Adrenal gland (tissue), 12 donors: ENCODE results near the gene SF3B3. TPM values are rescaled to one million over a fixed set of nuclear protein-coding genes. Genes with fewer than 3 reads are reported as not detected.
A peak's percentile ranks its signal among the peaks of the same experiment; 100 is the strongest.

Source experiments
- DNase-seq, 7 donors: peaks; one replicate each; pipeline ENCODE4 v3.0.0-alpha.2; 2019 to 2020
- H3K27ac ChIP-seq, 5 donors: fragments of 200-600 bp; sonication (generic) in 4 of 5; 1 replicate in 3 of 5; 2 replicates in 2 of 5; pipeline versions ENCODE4 v1.5.1 to v1.8.0; 2016 to 2020; ENCODE audit warnings: mild to moderate bottlenecking in 1 of 5
- H3K27me3 ChIP-seq: fragments of 200-600 bp; 2 replicates; pipeline ENCODE4 v1.8.0; 2021
- H3K36me3 ChIP-seq, 2 donors: fragments of 200-600 bp; replicated peaks in 1 of 2; 1 replicate in 1 of 2; 2 replicates in 1 of 2; pipeline versions ENCODE4 v1.5.1 to v1.8.0; 2018 to 2022
- H3K4me1 ChIP-seq, 2 donors: fragments of 200-600 bp; replicated peaks in 1 of 2; 1 replicate in 1 of 2; 2 replicates in 1 of 2; pipeline versions ENCODE4 v1.5.1 to v1.8.0; 2018 to 2021
- H3K4me3 ChIP-seq, 4 donors: fragments of 200-600 bp; sonication (generic) in 3 of 4; one replicate each; pipeline ENCODE4 v1.5.1; 2016 to 2018
- H3K9me3 ChIP-seq, 3 donors: fragments of 200-600 bp; sonication (generic) in 1 of 3; replicated peaks in 1 of 3; 1 replicate in 2 of 3; 2 replicates in 1 of 3; pipeline versions ENCODE4 v1.5.1 to v1.8.0; 2016 to 2021
- CTCF ChIP-seq, 6 experiments: fragments of 450-650 bp in 4 of 6; fragments of 200-600 bp in 2 of 6; sonication (generic) in 1 of 6; IDR thresholded peaks; 1 replicate in 5 of 6; 2 replicates in 1 of 6; pipeline versions ENCODE4 v1.5.1 to v1.8.0; 2016 to 2021; ENCODE audit warnings: antibody characterized with exemption in 6 of 6, mild to moderate bottlenecking in 2 of 6, moderate library complexity in 1 of 6
- POLR2A ChIP-seq, 2 donors: fragments of 450-650 bp; IDR thresholded peaks; one replicate each; pipeline ENCODE4 v1.6.1; 2017; ENCODE audit warnings: antibody characterized with exemption in 2 of 2, mild to moderate bottlenecking in 2 of 2, moderate library complexity in 1 of 2
- WGBS, 4 donors: extraction: QIAGEN DNeasy Blood & Tissue Kit in 2 of 4; methylation state at CpG; one replicate each; pipeline versions ENCODE4 v1.1.5 to v1.1.7; 2013 to 2017; 5-methylcytosine and 5-hydroxymethylcytosine counted together
- intact Hi-C, 2 donors: fragments of 100-400 bp; cut with DNase I; formaldehyde crosslinking; loops; one replicate each; pipeline versions ENCODE4 v1.14.1 to v1.15.0; 2022 to 2023
- polyA plus RNA-seq, 3 donors: library from polyadenylated mRNA; stranded (reverse); fragments of 200-250 nt in 2 of 3; fragments of 350-450 nt in 1 of 3; fragmentation: Illumina TruSeq in 1 of 3; extraction: RNeasy Lipid Tissue Mini Kit (QIAGEN cat#74804) in 1 of 3; gene quantifications; one replicate each; pipeline ENCODE4 v1.2.3, GENCODE V29; 2013 to 2014
- total RNA-seq, 9 donors: library from RNA; depleted of rRNA in 4 of 9; stranded (reverse); fragments of >200 nt in 4 of 9; fragments of 120-200 nt in 1 of 9; fragmentation: NEBNext Ultra II Directional in 1 of 9; extraction: Animal tissue kit (Norgen Biotek cat#: 25700) in 1 of 9; gene quantifications; one replicate each; pipeline versions ENCODE4 v1.1.0 to v1.2.4, GENCODE V29; 2013 to 2023
- donor health status: healthy with polysubstance abuse.
- donor health status: Bipolar disorder and iron deficiency.
- donor health status: DM: yes; HTN: yes; CAD: no.
- donor health status: DM: no; HTN: no; CAD: no.
- donor health status: DM: no; HTN: no; CAD: no.
- donor health status: DM: yes; HTN: yes; CAD: no.

The SF3B3 gene
- total and polyA plus RNA-seq, 12 donors = 66.2 to 242 (median 139) TPM

DNA sequence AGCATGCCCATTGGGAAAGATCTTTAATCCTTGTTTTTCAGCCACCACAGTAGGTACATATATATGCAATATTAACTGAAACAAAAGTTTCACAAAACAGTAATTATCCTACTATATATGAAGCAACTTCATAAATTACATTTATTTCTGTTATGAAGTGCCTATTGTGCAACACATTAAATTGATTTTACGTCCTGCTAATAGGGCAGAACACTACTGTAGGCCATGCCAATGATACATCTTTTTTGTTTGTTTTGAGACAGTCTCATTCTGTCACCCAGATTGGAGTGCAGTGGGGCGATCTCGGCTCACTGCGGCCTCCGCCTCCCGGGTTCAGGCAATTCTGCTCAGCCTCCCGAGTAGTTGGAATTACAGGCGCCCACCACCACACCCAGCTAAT, 29.1 kb downstream of the SF3B3 start:
- no peak for TF ChIP-seq POLR2A (IDR thresholded peaks at IDR 0.05)
- no peak for TF ChIP-seq CTCF (IDR thresholded peaks at IDR 0.05)

GRCh38 chr16:70553645-70554044, 30.0 kb downstream of the SF3B3 start:
- DNase-seq = no peak
- TF ChIP-seq POLR2A (IDR thresholded peaks at IDR 0.05) (no peak), CTCF (IDR thresholded peaks at IDR 0.05) (no peak)
- peak overlapping the region in 2 of 5 donors; percentile 15 to 46 for H3K27ac ChIP-seq
- intact Hi-C loops = no loop called here
- H3K27me3 ChIP-seq = no peaks in the 10 kb centered on the region
- H3K4me3 ChIP-seq = no peak overlapping the region
- no peaks in the 10 kb centered on the region for H3K9me3 ChIP-seq
- peaks cover 0 to 99% of the 10 kb centered on the region in 2 donors for H3K36me3 ChIP-seq
- H3K4me1 ChIP-seq = peaks cover 0 to 14% of the 10 kb centered on the region in 2 donors

More for the DNA sequence above, 29.1 kb downstream of the SF3B3 start:
- H3K4me1 ChIP-seq = peaks cover 0 to 14% of the 10 kb centered on the region in 2 donors
- H3K27ac ChIP-seq = peak overlapping the region in 1 of 5 donors; percentile 46
- H3K9me3 ChIP-seq = no peaks in the 10 kb centered on the region
- no peak overlapping the region for H3K4me3 ChIP-seq
- DNase-seq = no peak
- intact Hi-C loops = no loop called here
- no peaks in the 10 kb centered on the region for H3K27me3 ChIP-seq
- H3K36me3 ChIP-seq = peaks cover 0 to 99% of the 10 kb centered on the region in 2 donors
- 93 to 97% (median 96%) methylated on average over 8 of the region's 8 CpGs for WGBS, 4 donors

- no peaks in the 10 kb centered on the region for H3K9me3 ChIP-seq
- 45 to 84% (median 72%) methylated on average over 1 to 3 of the region's 3 CpGs for WGBS, 4 donors
- H3K4me3 ChIP-seq = no peak overlapping the region
- H3K27ac ChIP-seq = no peak overlapping the region
- peaks cover 0 to 99% of the 10 kb centered on the region in 2 donors for H3K36me3 ChIP-seq
- intact Hi-C loops = no loop called here
- DNase-seq = no peak
- no peaks in the 10 kb centered on the region for H3K27me3 ChIP-seq
- peaks cover 0 to 14% of the 10 kb centered on the region in 2 donors for H3K4me1 ChIP-seq
- no peak for TF ChIP-seq CTCF (IDR thresholded peaks at IDR 0.05)
- no peak for TF ChIP-seq POLR2A (IDR thresholded peaks at IDR 0.05)
Measured at GRCh38 chr16:70556063-70556462, 32.4 kb downstream of the SF3B3 start.

DNA sequence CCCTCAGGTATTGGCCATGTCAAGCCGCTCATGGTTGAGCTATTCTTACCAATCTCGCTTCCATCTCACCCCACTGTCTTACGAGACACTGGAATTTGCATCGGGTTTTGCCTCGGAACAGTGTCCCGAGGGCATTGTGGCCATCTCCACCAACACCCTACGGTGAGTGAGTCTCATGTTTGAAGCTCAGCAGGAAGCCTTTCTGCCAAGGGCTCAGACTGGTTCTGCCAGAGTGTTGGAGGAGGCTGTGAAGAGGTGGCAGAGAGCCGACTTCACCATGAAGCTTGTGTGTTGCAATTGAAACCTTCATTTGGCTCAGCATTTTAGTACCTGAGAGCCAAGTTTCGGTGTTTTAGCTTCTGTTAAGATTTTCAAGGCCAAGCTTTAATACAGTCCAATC, 38.0 kb downstream of the SF3B3 start:
- H3K36me3 ChIP-seq = peaks cover 0 to 100% of the 10 kb centered on the region in 2 donors

More for the DNA sequence above, 38.0 kb downstream of the SF3B3 start:
- Histone ChIP-seq H3K4me3 (no peak overlapping the region), H3K27me3 (no peaks in the 10 kb centered on the region), H3K9me3 (no peaks in the 10 kb centered on the region), H3K4me1 (peaks cover 6 to 9% of the 10 kb centered on the region in 2 donors), H3K27ac (no peak overlapping the region)
- intact Hi-C loops = no loop called here
- 77 to 81% (median 78%) methylated on average over 9 of the region's 9 CpGs for WGBS, 4 donors
- DNase-seq = peak in 6 of 7 donors; percentile 55 to 77 (median 64)
- TF ChIP-seq CTCF (IDR thresholded peaks at IDR 0.05) (no peak), POLR2A (IDR thresholded peaks at IDR 0.05) (no peak)
